ENCODE results near the gene NODAL.
"Not testable (repeated sequence)": the region's sequence is repeated elsewhere in the genome, so short reads cannot be mapped to it uniquely, and the experiment has no call there.

The NODAL gene

DNA sequence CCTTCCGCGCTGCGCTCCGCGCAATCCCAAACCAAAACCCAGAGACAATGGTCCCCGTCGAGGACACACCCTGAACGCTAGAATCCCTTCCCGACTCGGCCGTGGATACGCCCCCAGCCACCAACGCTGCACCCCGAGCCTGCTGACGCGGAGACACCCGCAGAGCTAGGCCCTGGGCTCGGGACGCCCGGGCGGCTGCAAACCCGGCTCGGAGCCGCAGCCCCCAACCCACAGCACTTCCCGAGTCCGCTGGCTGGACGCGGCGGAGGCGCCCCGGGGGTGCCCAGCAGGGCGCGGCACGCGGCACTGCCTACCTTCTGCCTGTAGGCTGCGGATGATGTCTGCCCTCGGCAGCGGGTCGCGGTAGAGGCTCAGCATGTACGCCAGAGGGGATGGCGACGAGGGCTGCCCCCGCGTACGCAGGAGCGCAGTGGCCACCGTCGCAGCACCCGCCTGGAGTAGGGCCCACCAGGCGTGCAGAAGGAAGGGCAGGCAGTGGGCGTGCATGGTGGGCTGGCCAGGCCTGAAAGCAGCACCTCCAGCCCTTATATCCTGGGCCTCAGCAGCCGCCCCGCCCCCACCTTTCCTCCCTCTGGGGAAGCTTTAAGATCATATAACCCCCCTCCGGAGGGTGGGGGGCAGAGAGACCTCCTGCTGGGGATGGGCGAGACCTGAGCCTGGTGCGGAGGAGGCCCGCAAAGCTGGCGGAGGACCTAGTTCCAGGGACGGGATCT is at the start of gene NODAL:
Gene NODAL (minus strand): TSS at position 521 of the 734 bp plus-strand sequence. CDS start 14 bp downstream, at position 507.
- no peak for DNase-seq

DNA sequence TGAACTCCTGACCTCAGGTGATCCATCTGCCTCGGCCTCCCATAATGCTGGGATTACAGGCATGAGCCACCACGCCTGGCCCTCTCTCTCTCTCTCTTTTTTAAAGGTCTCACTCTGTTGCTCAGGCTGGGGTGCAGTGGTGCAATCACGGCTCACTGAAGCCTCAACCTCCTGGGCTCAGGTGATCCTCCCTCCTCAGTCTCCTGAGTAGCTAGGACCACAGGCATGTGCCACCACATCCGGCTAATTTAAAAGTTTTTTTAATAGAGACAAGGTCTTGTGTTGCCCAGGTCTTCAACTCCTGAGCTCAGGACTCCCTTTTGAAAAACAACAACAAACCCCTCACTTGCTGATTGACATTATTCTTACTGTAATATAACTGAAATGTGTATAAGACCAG is 48.7 kb upstream of the NODAL start:
- no peak for DNase-seq

DNA sequence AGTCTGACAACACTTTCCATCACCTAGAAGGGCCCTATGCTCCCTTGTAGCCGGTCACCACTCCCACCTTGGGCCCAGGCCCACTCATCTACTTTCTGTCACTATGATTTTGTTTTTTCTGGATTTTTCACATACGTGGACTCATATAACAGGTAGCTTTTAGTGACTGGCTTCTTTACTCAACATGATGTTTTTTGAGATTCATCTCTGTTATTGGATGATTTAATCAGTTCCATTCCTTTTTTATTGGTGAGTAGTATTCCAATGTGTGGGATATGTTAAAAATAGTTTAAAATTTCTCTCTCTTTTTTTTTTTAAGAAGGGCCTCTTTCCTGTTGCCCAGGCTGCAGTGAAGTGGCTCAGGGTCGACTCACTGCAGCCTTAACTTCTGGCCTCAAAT is 46.3 kb upstream of the NODAL start:
- no peak for DNase-seq

DNA sequence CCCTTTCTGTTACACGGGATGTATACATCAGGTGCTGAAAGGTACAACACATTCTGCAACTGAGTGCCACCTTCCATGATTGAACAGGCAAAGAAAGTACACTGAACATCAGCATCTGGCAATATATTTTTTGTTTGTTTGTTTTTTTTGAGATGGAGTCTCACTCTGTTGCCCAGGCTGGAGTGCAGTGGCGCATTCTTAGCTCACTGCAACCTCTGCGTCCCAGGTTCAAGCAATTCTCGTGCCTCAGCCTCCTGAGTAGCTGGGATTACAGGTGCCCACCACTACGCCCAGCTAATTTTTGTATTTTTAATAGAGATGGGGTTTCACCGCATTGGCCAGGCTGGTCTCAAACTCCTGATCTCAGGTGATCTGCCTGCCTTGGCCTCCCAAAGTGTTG is 42.4 kb upstream of the NODAL start:
- DNase-seq: not testable (repeated sequence)

DNA sequence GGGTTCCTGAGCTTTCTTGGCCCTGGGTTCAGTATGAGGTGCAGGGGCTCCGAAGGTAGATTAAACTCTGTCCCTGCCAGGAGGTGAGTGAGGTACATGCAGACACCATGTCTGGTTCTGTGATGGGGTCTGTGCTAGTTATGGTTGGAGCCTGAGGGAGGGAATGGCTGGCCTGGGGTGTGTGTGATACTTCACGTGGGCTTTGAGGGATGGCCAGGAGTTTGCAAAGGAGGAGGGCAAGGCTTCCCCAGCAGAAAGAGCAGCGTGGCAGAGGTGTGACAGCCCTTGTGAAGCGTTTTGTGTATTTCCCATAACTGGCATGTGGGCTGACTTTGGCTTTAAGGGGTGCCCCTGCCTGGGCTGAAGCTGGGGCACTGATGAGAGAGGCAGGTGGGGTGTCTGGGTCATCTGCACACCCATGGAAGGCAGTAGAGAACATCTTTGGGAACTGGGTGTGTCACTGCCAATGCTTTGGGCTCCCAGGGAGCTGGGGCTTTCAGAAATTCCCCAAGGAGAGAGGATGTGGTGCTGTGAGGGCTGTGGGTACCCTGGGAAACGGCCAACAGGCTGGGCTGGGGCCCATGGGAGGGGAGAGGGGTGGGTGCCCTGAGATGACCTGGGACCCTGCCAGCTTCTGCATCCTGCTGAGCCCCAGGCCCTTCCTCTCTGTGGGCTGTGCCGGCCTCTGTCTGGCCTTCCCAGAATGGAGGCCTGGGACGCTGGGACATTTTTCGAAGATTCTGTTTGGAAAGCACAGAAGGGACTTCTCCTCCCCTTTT is 41.7 kb upstream of the NODAL start:
- no peak for DNase-seq

DNA sequence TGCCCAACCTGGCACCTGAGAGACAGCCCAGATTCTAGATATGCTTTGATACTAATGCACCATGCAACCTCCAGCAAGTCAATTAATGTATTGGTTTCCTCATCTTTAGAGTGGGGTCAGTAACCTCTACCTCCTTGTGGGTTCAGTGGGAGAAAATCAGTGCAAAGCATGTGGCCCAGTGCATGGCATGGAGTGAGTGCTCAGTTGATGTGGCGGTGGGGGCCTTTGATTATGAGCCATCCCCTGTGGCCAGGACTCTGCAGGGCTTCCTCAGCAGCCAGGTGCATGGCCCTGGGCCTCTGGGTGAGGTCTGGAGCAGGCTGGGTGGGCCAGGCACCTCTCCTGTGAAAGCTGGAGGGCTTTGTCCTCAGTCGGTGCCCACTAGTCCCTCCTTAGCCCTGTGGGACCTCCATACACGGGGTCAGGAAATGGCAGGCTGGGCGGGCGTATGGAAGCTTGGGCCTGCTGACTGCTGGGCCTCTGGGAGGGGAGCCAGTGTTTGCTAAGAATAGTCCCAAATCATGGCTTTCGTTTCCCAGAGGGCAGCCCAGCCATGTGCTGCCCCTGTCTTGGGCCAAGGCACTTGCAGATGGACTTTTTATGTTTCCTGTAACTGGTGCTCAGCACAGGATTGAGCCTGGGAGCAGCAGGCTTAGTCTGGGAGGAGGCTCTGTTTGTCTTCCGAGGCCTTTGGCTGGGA is 40.5 kb upstream of the NODAL start:
- no peak for DNase-seq

DNA sequence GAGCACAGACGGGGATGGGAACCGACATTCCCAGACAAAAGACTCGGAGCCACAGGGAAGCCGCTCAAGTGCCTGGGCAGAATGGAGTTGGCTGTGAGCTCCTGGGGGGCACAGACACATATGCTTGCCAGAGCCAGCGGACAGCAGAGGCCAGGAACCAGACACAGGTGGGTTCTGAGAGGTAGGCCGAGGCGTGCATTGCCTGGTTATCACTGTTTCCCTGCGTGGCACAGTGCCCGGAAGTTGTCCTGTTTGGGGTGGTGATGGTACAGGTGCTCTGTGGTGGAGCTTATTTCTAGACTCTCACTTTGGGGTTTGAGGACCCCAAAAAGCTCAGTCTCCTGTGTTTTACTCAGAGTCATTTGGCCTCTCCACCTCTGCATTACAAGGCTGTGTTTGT is 39.6 kb upstream of the NODAL start:
- DNase-seq: no peak

DNA sequence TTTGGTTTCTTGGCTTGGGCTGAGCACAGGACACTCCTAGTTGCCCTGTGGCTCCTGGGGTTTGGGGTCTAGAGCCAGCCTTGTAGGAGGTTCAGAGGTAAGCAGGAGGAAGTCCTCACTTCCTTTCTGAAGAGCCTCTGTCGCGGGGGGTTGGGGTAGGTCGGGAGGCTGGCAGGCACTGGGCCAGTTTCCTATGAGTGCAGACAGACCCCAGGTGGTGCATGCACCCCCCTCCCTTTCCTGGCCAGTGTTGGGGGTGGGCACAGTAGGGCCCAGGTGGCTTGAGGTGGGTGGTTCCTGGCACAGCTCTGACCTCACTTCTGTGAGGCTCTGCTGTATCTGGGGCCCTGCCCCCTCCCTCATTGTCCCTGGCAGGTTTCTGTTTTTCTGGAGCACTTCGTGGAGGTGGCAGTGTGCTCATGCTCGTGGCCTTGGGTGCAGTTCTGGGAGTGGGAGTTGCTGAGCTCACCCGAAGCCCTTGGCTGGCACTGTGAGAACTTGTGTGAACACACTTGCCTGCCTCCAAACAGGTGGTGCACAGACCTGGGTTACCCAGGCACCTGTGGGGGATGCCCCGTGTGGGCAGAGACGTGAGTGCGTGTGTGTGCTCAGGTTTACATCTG is 38.9 kb upstream of the NODAL start:
- no peak for DNase-seq

DNA sequence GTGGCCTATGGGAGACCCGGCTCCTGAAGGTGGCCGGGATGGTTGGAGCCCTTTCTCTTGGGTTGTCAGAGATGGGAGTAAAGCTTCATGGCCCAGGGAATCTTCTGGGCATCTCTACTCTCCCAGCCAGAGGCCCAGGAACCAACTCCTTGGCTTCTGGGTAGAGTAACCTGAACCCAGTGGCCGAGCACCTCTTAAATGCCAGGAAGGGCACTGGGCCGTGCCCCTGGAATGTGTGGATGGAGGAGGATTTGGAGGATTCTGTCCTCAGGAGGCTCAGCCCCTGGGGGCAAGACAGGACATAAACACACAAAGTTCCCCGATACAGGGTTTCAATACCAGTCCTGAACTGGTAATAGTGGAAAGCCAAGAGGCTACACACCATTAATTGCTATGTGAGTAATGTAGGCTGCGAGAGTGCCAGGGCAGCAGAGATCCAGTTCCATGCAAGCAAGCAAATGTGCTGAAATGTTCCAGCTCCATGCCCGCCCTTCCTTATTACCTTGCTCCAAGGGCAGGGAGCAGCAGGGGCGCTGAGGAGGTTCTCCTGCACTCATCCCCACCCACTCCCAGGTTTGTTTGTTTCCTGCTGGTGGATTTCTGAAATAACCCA is 38.3 kb upstream of the NODAL start:
- no peak for DNase-seq

DNA sequence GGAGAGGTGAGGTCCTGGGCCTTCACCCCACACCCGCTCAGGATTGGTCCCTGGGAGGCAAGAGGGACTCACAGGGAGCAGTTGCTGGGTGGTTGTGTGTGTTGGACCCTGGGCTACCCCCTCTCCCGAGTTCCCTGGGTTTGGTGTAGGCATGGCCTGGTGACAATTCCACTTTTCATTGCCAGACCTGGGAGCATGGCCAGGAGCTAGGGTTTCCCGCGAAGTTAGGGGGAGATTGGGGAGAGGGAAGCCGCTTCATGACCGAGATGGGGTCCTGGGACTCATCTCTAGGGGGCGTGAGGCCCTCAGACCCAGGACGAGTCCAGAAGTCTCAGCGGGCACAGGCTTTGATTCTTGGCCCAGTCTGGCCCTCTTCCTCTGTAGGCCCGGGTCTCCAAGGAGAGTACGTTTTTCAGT is 37.7 kb upstream of the NODAL start:
- DNase-seq: no peak

DNA sequence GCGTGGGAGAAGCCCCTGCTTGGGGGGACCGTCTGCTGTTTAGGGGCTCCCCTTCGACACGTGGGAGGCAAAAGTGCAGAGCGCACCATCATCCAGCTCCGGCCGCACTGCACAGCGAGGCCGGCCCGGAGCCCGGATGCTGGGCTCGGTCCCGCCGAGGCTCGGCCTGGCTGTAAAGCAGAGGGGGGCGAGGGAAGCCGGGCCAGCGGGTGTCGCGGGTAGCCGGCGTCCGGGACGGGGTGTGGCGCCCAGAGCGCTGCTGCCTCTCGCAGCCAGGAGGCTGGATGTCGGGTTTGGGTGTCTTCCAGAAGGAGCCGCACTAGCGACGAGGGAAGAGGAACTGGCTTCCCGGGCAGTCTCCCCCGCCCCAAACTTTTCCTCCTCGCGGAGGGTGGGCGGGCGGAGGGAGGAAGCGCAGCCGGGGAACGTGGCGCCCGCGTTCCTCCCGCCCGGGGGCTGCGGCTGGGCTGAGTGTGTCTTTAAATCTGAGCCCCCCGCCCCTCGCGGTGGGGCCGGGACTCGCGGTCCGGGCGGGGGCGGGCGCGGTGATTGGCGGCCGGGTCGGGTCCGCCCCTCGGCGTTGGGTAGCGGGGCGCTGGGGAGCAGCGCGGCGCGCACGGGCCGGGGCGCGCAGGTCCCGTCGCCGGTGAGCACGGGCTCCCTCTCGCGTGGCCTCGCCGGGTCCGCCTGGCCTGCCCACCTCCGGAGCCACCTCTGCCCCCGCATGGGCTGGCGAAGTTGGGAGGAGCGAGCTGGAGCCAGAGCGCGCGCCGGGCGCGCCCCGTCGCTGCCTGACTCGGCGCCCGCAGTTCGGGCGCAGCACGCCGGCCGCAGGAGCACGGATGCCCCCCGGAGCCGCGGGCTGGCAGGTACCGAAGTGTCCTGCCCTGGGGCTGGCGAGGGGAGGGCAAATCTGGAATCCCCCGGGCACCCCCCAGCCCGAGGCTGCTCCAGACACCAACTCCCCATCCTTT is 37.0 kb upstream of the NODAL start, which contains the start of gene PALD1:
Gene PALD1 (plus strand): TSS at position 577 of the 974 bp plus-strand sequence. CDS start 47,185 bp downstream, outside the sequence.
- no peak for DNase-seq

DNA sequence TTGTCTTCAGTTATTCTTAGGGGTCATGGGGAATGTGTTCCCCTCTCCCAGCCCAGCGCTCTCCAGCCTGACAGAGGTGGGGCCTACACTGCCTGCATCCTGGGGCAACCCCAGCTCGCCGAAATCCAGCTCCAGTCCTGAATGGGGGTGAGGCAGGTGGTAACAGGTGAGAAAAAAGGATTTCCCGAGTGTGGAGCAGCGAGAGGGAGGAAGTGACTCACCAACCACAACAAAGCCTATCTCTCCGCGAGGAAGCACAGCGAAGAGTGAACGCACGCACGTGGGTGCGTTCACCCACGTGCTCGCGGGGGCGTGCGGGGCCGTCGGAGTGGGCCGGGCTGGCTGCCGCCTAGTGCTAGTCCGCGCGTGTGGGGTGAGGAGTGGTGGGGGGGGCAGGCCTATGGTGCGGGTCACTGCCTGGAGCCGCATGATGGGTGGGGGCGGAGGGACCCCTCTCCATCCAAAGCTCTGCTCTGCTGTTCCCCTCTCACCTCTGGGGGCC is 36.2 kb upstream of the NODAL start:
- no peak for DNase-seq

DNA sequence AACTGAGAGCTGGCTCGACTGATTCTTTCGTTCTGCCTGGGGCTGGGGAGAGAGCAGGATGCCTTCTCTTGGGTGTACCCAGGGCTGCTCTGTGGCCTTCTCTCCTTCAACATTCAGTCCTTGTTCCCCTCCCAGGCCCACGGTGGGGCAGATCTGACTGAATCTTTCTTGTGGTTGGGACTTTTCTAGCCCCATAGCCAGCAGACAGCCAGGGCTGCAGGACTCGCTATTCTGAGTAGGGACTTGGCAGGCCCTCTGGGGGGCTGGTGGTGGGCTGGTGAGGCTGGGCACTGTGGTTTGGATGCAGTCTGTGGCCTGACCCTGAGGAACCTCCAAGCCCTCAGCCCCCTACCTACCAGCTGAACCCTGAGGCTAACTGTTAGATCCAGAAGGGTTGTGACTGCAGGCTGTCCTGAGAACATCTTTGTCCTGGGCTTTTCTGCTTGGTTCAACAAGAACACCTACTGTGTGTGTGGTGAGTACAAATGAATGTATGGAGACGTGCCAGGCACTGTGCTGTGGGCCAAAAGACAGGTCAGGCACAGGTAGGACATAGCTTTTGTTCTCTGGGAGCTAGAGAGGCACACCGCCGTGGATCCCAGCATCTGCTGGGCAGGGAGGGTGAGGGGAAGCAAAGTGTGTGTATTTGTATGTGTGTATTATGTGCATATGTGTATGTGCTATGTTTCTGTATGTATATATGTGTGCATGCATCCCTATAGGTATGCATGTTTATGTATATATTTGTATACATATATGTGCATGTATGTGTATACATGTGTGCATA is 35.0 kb upstream of the NODAL start:
- no peak for DNase-seq

DNA sequence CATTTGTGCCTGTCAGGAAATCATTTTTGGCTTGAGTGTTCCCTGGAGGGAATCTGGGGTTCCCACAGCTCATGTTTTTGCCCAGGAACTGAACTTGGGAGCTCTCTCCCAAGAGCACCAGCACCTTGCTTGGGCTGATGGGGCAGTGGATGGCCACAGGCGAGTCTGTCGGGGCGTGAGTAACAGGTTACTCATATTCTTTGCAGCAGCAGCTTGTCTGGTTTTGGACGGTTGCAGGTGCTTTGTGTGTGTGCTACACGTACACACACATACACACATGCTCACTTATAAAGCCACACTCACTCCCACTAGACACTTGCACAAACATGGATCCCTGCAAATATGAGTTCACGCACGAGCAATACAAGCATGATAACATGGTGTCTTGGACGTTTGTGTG is 34.2 kb upstream of the NODAL start:
- no peak for DNase-seq

DNA sequence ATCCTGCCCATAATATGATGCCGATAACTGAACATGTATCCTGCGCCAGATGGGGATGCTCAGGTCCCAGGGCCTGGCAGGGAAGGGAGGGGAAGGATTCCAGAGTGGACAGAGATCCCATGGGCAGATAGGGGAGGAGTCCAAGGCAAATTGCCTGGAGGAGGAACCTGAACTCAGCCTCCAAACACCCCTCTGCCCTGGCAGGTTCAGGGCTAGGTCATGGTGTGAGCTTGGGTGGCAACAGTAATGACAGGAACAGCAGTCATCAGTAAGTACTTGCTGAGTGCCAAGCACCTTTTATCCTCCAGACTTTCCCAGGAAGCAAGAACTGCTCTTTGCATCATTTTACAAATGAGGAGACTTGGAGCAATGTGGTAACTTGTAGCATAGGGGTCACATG is 33.3 kb upstream of the NODAL start:
- DNase-seq: no peak

DNA sequence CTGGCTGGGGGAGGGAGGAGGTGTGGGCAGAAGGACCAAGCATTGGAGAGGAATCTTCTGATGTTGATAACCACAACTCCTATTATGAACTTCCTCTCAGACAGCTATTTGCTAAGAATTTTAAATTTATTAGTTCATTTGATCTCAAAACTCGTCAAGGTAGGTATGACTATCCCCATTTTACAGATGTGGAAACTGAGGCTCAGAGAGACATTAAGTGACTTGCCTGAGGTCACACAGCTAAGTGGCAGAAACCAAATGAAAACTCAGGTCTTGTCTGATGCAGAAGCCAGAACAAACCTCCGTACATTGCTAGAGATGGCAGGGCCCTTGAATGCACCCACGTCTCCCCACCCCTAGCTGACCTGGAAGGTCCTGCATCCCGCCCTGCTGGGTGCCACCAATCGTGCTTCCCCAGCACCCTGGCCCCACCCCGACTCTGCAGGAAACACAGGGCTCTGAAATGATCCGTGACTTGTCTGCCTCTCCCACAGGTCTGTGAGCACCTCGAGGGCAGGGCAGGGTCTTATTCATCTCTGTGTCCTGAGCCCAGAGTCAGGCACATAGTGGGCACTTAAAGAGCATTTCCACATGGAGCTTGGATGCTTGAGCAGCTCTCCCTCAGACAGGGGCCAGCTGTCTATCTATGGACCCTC is 31.4 kb upstream of the NODAL start:
- no peak for DNase-seq

DNA sequence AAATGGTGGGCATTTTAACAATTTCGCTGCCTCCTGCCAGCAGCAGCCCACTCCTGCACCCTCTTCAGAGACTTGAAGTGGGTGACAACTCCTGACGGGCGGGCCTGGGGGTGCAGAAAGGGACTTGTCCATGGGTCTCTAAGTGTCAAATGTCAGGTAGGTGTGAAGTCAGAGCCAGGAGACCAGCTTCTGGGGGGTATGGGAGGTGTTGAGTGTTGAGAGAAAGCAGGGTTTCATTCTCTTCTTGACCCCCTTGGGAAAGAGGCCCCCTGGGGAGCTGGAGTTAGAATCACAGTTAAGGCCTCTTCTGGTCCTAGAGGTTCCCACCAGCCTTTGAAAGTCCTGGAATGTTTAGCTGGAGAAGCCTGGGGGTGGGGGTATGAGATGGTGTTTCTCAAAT is 25.5 kb upstream of the NODAL start:
- DNase-seq: no peak

DNA sequence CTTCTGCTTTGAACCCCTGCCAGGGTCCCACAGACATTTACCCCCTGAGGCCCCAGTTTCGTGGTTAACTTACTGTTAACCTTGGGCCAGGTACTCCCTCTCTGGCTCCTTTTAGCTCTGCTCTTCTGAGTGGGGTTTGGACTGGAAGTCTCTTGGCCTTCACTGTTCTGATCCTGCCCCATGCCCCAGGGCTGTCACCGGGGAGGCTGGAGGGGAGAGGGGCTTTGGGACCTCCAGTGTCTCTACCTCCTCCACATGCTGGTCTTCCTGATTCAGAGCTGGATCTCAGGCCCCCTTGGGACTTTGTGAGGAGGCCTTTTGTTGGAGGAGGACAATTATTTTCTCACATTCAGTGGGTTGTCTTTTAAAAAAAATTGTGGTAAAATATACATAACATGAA is 24.4 kb upstream of the NODAL start:
- no peak for DNase-seq

DNA sequence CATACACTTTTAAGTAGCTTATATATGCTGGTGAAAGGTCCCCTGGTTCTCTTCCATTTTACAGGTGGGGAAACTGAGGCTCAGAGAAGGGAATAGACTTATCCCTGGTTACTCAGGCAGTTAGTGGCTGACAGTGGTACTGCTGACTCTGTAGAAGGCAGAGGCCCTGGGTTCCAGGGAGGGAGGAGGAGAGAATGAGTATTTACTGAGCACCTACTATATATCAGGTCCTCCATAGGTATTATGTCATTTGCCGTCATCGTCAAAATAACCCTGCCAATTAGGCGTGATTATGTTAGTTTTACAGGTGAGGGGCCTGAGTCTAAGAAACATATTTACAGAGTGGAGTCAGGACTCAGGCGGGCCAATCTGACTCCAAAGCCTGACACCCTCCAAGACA is 23.8 kb upstream of the NODAL start:
- DNase-seq: no peak
